DOHH2 (cell line): ENCODE measurements around the gene FCHSD2.

Source experiments
- EZH2phosphoT487 ChIP-seq: fragments of 200-600 bp; sonication (generic); IDR thresholded peaks from 2 replicates; pipeline ENCODE4 v1.6.1; 2017; ENCODE audit warnings: borderline replicate concordance, mild to moderate bottlenecking, antibody characterized with exemption, low read length, moderate library complexity, mixed read lengths
- TF ChIP-seq, protein P1 (sequence below): fragments of 200-600 bp; sonication (generic); IDR thresholded peaks from one replicate; pipeline ENCODE4 v1.5.1; 2014; ENCODE audit warnings: antibody characterized with exemption, mild to moderate bottlenecking, low read depth, low read length; ENCODE audit not compliant: poor library complexity, severe bottlenecking

DNA sequence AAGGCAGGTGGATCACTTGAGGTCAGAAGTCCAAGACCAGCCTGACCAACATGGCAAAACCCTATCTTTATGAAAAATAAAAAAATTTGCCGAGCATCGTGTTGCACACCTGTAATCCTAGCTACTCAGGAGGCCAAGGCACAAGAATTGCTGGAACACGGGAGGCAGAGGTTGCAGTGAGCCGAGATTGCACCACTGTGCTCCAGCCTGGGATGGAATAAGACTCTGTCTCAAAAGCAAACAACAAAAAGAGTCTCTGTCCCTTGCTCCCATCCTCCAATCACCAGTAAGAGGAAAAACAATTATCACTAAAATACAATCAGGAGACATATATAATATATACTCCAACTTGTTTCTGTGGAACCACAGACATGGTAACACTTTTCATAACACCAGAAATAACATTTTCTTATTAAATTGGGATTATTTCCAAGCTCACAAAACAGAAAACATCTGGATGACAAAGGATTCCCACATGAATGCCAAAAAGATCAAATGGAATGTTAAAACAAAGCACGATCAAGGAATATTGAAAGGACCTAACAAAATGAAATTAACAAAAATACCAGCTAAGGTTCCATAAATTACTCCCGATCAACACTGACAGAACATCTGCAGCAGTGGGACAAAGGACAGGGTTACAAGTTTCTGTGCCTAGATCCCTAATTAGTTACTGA, 15.2 kb downstream of the FCHSD2 start:
- TF ChIP-seq, protein P1, sequence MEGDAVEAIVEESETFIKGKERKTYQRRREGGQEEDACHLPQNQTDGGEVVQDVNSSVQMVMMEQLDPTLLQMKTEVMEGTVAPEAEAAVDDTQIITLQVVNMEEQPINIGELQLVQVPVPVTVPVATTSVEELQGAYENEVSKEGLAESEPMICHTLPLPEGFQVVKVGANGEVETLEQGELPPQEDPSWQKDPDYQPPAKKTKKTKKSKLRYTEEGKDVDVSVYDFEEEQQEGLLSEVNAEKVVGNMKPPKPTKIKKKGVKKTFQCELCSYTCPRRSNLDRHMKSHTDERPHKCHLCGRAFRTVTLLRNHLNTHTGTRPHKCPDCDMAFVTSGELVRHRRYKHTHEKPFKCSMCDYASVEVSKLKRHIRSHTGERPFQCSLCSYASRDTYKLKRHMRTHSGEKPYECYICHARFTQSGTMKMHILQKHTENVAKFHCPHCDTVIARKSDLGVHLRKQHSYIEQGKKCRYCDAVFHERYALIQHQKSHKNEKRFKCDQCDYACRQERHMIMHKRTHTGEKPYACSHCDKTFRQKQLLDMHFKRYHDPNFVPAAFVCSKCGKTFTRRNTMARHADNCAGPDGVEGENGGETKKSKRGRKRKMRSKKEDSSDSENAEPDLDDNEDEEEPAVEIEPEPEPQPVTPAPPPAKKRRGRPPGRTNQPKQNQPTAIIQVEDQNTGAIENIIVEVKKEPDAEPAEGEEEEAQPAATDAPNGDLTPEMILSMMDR = no peak
- TF ChIP-seq EZH2phosphoT487 = no peak
